OCI-LY7 (cell line): ENCODE measurements around the gene TCP11L2. TPM values are rescaled to one million over a fixed set of nuclear protein-coding genes. Genes with fewer than 3 reads are reported as not detected.

ENCODE experiments used
- BruUV-seq: library from RNA; stranded (reverse); fragments of 400-500 nt; replicated peaks from 2 replicates; lab custom pipeline; 2021; lab: Mats Ljungman, UMichigan
- CTCF ChIA-PET: fragments of 300-600 bp; sonication (Branson Sonifier 250); formaldehyde crosslinking; loops from one replicate; lab custom pipeline; 2022; ENCODE audit warnings: antibody characterized with exemption; ENCODE audit not compliant: unreplicated experiment; lab: Charles Lee
- POLR2A ChIA-PET: fragments of 300-600 bp; sonication (Branson Sonifier 250); formaldehyde crosslinking; loops from one replicate; lab custom pipeline; 2022; ENCODE audit warnings: antibody characterized with exemption; lab: Charles Lee
- DNase-seq: peaks from one replicate; pipeline ENCODE4 v3.0.0-alpha.2; 2015; ENCODE audit warnings: low spot score
- H2AFZ ChIP-seq: fragments of 200-600 bp; sonication (generic), shearing (Covaris generic); 2 replicates; pipeline ENCODE4 v1.6.1; 2014; ENCODE audit warnings: mild to moderate bottlenecking, antibody characterized with exemption, low read length, moderate library complexity
- H3K27ac ChIP-seq: fragments of 200-600 bp; sonication (generic); 2 replicates; pipeline ENCODE4 v1.5.1; 2014; ENCODE audit warnings: mixed run types, low read depth, mild to moderate bottlenecking, moderate library complexity, low read length, inconsistent platforms; ENCODE audit not compliant: poor library complexity, severe bottlenecking
- H3K36me3 ChIP-seq: fragments of 200-600 bp; sonication (generic); 2 replicates; pipeline ENCODE4 v1.6.1; 2014; ENCODE audit warnings: mild to moderate bottlenecking, antibody characterized with exemption, low read length, moderate library complexity, mixed read lengths; ENCODE audit not compliant: insufficient read depth
- H3K4me1 ChIP-seq: fragments of 200-600 bp; sonication (generic); 2 replicates; pipeline ENCODE4 v1.5.1; 2014; ENCODE audit warnings: mild to moderate bottlenecking, low read length; ENCODE audit not compliant: insufficient read depth, poor library complexity, severe bottlenecking
- H3K4me2 ChIP-seq: fragments of 200-600 bp; sonication (generic); 2 replicates; pipeline ENCODE4 v1.6.1; 2014; ENCODE audit warnings: mild to moderate bottlenecking, low read length
- H3K4me3 ChIP-seq: fragments of 200-600 bp; sonication (generic); 2 replicates; pipeline ENCODE4 v1.5.1; 2014; ENCODE audit warnings: mild to moderate bottlenecking, low read depth, low read length; ENCODE audit not compliant: poor library complexity, severe bottlenecking
- H3K79me2 ChIP-seq: fragments of 200-600 bp; sonication (generic); 2 replicates; pipeline ENCODE4 v1.6.1; 2016; ENCODE audit warnings: low read depth, mild to moderate bottlenecking, low read length, moderate library complexity, mixed read lengths; ENCODE audit not compliant: insufficient read depth
- H3K9me2 ChIP-seq: fragments of 200-600 bp; sonication (generic); 2 replicates; pipeline ENCODE4 v1.6.1; 2016; ENCODE audit warnings: mild to moderate bottlenecking, low read length, mixed read lengths; ENCODE audit not compliant: insufficient read depth
- H3K9me3 ChIP-seq: fragments of 200-600 bp; sonication (generic); 2 replicates; pipeline ENCODE4 v1.6.1; 2014; ENCODE audit warnings: mild to moderate bottlenecking, mixed run types, low read length, mixed read lengths
- H4K20me1 ChIP-seq: fragments of 200-600 bp; sonication (generic); 2 replicates; pipeline ENCODE4 v1.6.1; 2014; ENCODE audit warnings: mild to moderate bottlenecking, antibody characterized with exemption, low read length, moderate library complexity, mixed read lengths; ENCODE audit not compliant: insufficient read depth
- EZH2phosphoT487 ChIP-seq: fragments of 200-600 bp; sonication (generic); IDR thresholded peaks from 2 replicates; pipeline ENCODE4 v1.6.1; 2018; ENCODE audit warnings: low read depth, borderline replicate concordance, mild to moderate bottlenecking, mixed run types, antibody characterized with exemption, low read length, moderate library complexity, mixed read lengths
- intact Hi-C: fragments of 100-400 bp; cut with micrococcal nuclease; formaldehyde crosslinking; loops from one replicate; pipeline ENCODE4 v1.10.0; 2022; ENCODE audit not compliant: unreplicated experiment
- total RNA-seq, 2 experiments: library from RNA; depleted of rRNA in 1 of 2; stranded (reverse); fragments of >200 nt in 1 of 2; shearing (Covaris generic) in 1 of 2; gene quantifications; 2 replicates each; pipeline ENCODE4 v1.2.3, GENCODE V29; 2014 to 2022
- TF ChIP-seq, protein P1 (sequence below): fragments of 200-600 bp; sonication (generic); conservative IDR thresholded peaks from 2 replicates; pipeline ENCODE4 v1.5.1; 2014; ENCODE audit warnings: mild to moderate bottlenecking, antibody characterized with exemption, low read length, moderate library complexity, mixed read lengths

The TCP11L2 gene
- total RNA-seq, 2 experiments from 2014 or later, result 1.8 to 9.8 TPM

DNA sequence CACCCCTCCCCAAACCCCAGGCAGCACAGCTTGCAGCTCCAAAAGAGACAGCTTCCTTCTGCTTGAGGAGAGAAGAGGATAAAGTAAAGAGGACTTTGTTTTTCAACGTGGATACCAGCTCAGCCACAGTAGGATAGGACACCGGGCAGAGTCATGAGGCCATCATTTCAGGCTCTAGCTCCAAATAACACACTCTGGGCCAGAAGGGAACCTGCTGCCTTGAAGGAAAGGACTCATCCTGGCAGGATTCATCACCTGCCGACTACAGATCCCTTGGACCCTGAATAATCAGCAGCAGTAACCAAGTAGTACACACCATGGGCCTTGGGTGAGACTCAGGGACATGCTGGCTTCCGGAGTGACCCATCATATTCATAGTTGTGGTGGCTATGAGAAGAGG, 44.3 kb upstream of the TCP11L2 start:
- no peaks in the 10 kb centered on the region for H3K9me2 ChIP-seq
- POLR2A ChIA-PET, result interaction anchor here (0.6 to 2.7 kb wide), 4 partner anchors 9 to 100 kb away, joined by 3 to 22 read pairs (median 4); no protein-coding TSS in a partner anchor
- no peak for DNase-seq
- CTCF ChIA-PET, result no interaction called here
- no peak overlapping the region for H3K4me3 ChIP-seq
- H3K79me2 ChIP-seq, result no peaks in the 10 kb centered on the region
- H2AFZ ChIP-seq, result no peak overlapping the region
- H3K36me3 ChIP-seq, result no peaks in the 10 kb centered on the region
- no peaks in the 10 kb centered on the region for H3K4me1 ChIP-seq
- H3K9me3 ChIP-seq, result no peaks in the 10 kb centered on the region
- no peak overlapping the region for H3K4me2 ChIP-seq
- BruUV-seq, result no TSS peak
- H4K20me1 ChIP-seq, result no peaks in the 10 kb centered on the region
- intact Hi-C loops, result no loop called here
- TF ChIP-seq EZH2phosphoT487, result no peak
- TF ChIP-seq, protein P1, sequence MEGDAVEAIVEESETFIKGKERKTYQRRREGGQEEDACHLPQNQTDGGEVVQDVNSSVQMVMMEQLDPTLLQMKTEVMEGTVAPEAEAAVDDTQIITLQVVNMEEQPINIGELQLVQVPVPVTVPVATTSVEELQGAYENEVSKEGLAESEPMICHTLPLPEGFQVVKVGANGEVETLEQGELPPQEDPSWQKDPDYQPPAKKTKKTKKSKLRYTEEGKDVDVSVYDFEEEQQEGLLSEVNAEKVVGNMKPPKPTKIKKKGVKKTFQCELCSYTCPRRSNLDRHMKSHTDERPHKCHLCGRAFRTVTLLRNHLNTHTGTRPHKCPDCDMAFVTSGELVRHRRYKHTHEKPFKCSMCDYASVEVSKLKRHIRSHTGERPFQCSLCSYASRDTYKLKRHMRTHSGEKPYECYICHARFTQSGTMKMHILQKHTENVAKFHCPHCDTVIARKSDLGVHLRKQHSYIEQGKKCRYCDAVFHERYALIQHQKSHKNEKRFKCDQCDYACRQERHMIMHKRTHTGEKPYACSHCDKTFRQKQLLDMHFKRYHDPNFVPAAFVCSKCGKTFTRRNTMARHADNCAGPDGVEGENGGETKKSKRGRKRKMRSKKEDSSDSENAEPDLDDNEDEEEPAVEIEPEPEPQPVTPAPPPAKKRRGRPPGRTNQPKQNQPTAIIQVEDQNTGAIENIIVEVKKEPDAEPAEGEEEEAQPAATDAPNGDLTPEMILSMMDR, result no peak
- no peak overlapping the region for H3K27ac ChIP-seq

DNA sequence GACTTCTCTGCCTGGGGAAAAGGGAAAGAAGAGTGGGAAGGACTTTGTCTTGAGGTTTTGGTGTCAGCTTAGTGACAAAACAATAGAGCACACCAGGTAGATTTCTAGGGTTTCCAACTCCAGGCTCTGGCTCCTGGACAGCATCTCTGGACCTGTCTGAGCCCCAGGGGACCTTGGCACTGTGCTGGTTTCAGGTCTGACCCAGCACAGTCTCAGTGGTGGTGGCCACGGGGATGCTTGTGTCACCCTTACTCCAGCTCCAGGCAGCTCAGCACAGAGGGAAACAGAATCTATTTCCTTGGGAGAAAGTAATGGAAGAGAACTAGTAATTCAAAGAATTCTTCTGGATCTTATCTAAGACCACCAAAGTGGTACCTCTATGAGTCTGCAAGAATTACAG, 43.6 kb upstream of the TCP11L2 start:
- CTCF ChIA-PET, result no interaction called here
- Histone ChIP-seq H4K20me1 (no peaks in the 10 kb centered on the region), H3K9me2 (no peaks in the 10 kb centered on the region), H3K9me3 (no peaks in the 10 kb centered on the region), H3K79me2 (no peaks in the 10 kb centered on the region), H3K27ac (no peak overlapping the region), H3K4me3 (no peak overlapping the region), H3K4me1 (no peaks in the 10 kb centered on the region), H3K4me2 (no peak overlapping the region), H3K36me3 (no peaks in the 10 kb centered on the region), H2AFZ (no peak overlapping the region)
- no peak for TF ChIP-seq EZH2phosphoT487
- TF ChIP-seq, protein P1, result no peak
- no peak for DNase-seq
- POLR2A ChIA-PET, result interaction anchor here (0.7 to 2.7 kb wide), 3 partner anchors 9 to 29 kb away, joined by 3 to 22 read pairs (median 4); no protein-coding TSS in a partner anchor
- no TSS peak for BruUV-seq
- intact Hi-C loops, result no loop called here

DNA sequence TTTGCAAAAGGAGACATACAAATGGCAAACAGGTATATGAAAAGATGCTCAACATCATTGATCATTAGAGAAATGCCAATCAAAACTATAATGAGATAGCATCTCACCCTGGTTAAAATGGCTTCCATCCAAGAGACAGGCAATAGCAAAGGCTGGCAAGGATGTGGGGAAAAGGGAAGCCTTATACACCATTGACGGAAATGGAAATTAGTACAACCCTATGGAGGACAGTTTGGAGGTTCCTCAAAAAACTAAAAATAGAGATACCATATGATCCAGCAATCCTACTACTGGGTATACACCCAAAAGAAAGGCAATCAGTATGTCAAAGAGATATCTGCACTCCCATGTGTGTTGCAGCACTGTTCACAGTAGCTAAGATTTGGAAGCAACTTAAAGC, 37.4 kb upstream of the TCP11L2 start:
- Histone ChIP-seq H3K9me2 (no peaks in the 10 kb centered on the region), H3K4me3 (no peak overlapping the region), H3K79me2 (no peaks in the 10 kb centered on the region), H3K4me1 (no peaks in the 10 kb centered on the region), H3K27ac (no peak overlapping the region), H3K4me2 (no peak overlapping the region), H3K9me3 (no peaks in the 10 kb centered on the region), H2AFZ (no peak overlapping the region), H4K20me1 (no peaks in the 10 kb centered on the region), H3K36me3 (no peaks in the 10 kb centered on the region)
- no peak for DNase-seq
- ChIA-PET POLR2A (no interaction called here), CTCF (no interaction called here)
- no peak for TF ChIP-seq EZH2phosphoT487
- TF ChIP-seq, protein P1, result no peak
- BruUV-seq, result no TSS peak
- intact Hi-C loops, result no loop called here
